KMS-11 (cell line): ENCODE measurements around the gene DSCAM.

Experiments
- H2AFZ ChIP-seq: fragments of 200-600 bp; sonication (generic); 2 replicates; pipeline ENCODE4 v1.6.1; 2016; ENCODE audit warnings: antibody characterized with exemption, mixed run types, low read depth
- H3K27ac ChIP-seq: fragments of 200-600 bp; sonication (generic); 2 replicates; pipeline ENCODE4 v1.6.1; 2016; ENCODE audit warnings: mild to moderate bottlenecking, mixed run types
- H3K27me3 ChIP-seq: fragments of 200-600 bp; sonication (generic); 2 replicates; pipeline ENCODE4 v1.6.1; 2017; ENCODE audit warnings: mild to moderate bottlenecking, low read depth, mixed run types, moderate library complexity; ENCODE audit not compliant: insufficient read depth
- H3K36me3 ChIP-seq: fragments of 200-600 bp; sonication (generic); 2 replicates; pipeline ENCODE4 v1.6.1; 2017; ENCODE audit warnings: mild to moderate bottlenecking, mixed run types; ENCODE audit not compliant: insufficient read depth
- H3K4me1 ChIP-seq: fragments of 200-600 bp; sonication (generic); 2 replicates; pipeline ENCODE4 v1.6.1; 2016; ENCODE audit warnings: mild to moderate bottlenecking, low read depth, mixed run types; ENCODE audit not compliant: poor library complexity, severe bottlenecking
- H3K4me2 ChIP-seq: fragments of 200-600 bp; sonication (generic); 2 replicates; pipeline ENCODE4 v1.7.0; 2016; ENCODE audit warnings: mild to moderate bottlenecking, mixed run types
- H3K4me3 ChIP-seq: fragments of 200-600 bp; sonication (generic); IDR thresholded peaks from 2 replicates; pipeline ENCODE4 v1.6.1; 2017; ENCODE audit warnings: low read depth, low read length, mixed read lengths; ENCODE audit not compliant: insufficient read depth
- H3K79me2 ChIP-seq: fragments of 200-600 bp; sonication (generic); 2 replicates; pipeline ENCODE4 v1.6.1; 2016; ENCODE audit warnings: low read depth, mixed run types; ENCODE audit not compliant: insufficient read depth
- H3K9ac ChIP-seq: fragments of 200-600 bp; sonication (generic); 2 replicates; pipeline ENCODE4 v1.6.1; 2016; ENCODE audit warnings: mild to moderate bottlenecking, mixed run types
- H4K20me1 ChIP-seq: fragments of 200-600 bp; sonication (generic); 2 replicates; pipeline ENCODE4 v1.6.1; 2016; ENCODE audit warnings: mild to moderate bottlenecking, mixed run types; ENCODE audit not compliant: insufficient read depth
- TF ChIP-seq, protein P1 (sequence below): fragments of 200-600 bp; sonication (generic); conservative IDR thresholded peaks from 2 replicates; pipeline ENCODE4 v1.6.1; 2017; ENCODE audit warnings: low read depth, mild to moderate bottlenecking, antibody characterized with exemption, low read length, moderate library complexity, mixed read lengths

DSCAM gene

DNA sequence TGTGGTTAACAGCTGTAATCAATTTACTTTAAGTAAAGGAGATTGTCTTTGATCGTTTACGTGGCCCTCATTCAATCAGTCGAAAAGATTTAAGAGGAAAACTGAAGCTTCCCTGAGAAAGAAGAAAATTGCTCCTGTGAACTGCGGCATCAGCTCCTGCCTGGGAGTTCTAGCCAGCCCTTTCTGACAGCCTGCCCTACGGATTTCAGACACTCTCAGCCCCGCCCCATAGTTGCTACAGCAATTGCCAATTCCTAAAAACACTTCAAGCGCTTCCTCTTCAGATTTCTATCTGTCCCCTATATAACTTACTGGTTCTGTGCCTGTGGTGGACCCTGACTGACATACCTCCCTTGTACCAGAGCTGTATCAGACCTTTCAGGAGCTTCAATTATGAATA lies 277.6 kb downstream of the DSCAM start:
- TF ChIP-seq, protein P1, sequence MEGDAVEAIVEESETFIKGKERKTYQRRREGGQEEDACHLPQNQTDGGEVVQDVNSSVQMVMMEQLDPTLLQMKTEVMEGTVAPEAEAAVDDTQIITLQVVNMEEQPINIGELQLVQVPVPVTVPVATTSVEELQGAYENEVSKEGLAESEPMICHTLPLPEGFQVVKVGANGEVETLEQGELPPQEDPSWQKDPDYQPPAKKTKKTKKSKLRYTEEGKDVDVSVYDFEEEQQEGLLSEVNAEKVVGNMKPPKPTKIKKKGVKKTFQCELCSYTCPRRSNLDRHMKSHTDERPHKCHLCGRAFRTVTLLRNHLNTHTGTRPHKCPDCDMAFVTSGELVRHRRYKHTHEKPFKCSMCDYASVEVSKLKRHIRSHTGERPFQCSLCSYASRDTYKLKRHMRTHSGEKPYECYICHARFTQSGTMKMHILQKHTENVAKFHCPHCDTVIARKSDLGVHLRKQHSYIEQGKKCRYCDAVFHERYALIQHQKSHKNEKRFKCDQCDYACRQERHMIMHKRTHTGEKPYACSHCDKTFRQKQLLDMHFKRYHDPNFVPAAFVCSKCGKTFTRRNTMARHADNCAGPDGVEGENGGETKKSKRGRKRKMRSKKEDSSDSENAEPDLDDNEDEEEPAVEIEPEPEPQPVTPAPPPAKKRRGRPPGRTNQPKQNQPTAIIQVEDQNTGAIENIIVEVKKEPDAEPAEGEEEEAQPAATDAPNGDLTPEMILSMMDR, result no peak
- Histone ChIP-seq H3K4me2 (no peak overlapping the region), H3K9ac (no peak overlapping the region), H3K4me1 (no peaks in the 10 kb centered on the region), H3K27ac (no peak overlapping the region), H3K79me2 (no peaks in the 10 kb centered on the region), H3K27me3 (no peaks in the 10 kb centered on the region), H2AFZ (no peak overlapping the region), H4K20me1 (no peaks in the 10 kb centered on the region), H3K4me3 (no peak overlapping the region), H3K36me3 (no peaks in the 10 kb centered on the region)

DNA sequence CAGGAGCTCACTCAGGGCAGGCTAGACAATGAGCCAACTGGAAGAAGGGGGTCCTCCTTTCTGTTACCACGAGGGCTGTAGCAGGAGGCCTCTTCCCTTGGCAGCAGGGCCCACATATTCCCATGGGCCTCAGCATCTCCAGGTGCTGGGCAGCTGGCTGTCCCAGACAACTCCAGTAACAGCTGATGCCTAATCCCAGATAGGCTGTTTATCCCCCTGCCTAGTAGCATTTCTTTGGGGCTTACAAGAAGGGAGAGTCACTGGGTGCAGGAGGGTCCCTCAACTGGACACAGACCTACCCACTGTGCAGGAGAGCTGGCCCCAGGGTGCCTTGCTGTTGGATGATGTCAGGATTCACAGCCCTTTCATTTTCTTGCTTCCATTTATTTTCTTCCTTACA lies 278.2 kb downstream of the DSCAM start:
- TF ChIP-seq, protein P1, result no peak
- Histone ChIP-seq H3K36me3 (no peaks in the 10 kb centered on the region), H2AFZ (no peak overlapping the region), H3K27ac (no peak overlapping the region), H3K9ac (no peak overlapping the region), H3K27me3 (no peaks in the 10 kb centered on the region), H3K79me2 (no peaks in the 10 kb centered on the region), H4K20me1 (no peaks in the 10 kb centered on the region), H3K4me3 (no peak overlapping the region), H3K4me1 (no peaks in the 10 kb centered on the region), H3K4me2 (no peak overlapping the region)

DNA sequence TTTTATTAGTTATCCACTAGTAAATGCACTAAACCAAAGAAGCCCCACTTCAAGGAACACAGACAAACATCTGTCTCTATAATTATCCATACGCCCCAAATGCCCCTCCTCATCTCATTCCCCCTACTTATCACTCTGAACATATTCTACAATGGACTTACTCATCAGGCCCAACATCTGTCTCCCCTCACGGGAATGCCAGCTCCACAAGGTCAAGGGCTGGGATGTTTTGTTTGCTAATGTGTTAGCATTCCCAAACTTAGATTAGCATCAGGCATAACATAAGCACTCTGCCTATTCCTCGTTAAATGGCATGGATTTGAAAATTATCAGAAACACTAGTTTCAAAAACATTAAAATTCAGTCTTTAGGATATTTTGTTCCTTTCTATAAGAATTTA lies 279.5 kb downstream of the DSCAM start:
- TF ChIP-seq, protein P1, result no peak
- H4K20me1 ChIP-seq, result no peaks in the 10 kb centered on the region
- no peaks in the 10 kb centered on the region for H3K27me3 ChIP-seq
- H2AFZ ChIP-seq, result no peak overlapping the region
- no peak overlapping the region for H3K4me2 ChIP-seq
- no peak overlapping the region for H3K27ac ChIP-seq
- no peaks in the 10 kb centered on the region for H3K79me2 ChIP-seq
- no peaks in the 10 kb centered on the region for H3K4me1 ChIP-seq
- no peaks in the 10 kb centered on the region for H3K36me3 ChIP-seq
- no peak overlapping the region for H3K4me3 ChIP-seq
- no peak overlapping the region for H3K9ac ChIP-seq

DNA sequence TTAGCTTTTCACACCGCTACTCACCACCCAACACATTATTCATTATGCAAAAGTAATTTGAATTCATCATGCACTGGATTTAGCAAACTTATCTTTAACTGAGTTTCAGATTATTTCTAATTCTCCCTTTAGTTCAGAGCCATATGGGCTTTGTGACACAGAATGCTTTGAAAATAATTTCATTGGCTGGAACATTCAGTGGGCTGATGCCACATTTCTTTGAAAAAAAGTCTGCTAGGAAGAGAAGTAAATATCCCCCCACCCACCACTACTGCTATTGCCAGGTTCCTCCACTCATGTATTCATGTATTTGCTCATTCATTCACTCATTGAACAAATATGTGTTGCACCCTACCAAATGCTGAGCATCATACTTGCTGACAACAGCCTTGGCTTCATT lies 280.5 kb downstream of the DSCAM start:
- Histone ChIP-seq H3K4me3 (no peak overlapping the region), H4K20me1 (no peaks in the 10 kb centered on the region), H3K9ac (no peak overlapping the region), H3K79me2 (no peaks in the 10 kb centered on the region), H3K27ac (no peak overlapping the region), H3K4me2 (no peak overlapping the region), H3K36me3 (no peaks in the 10 kb centered on the region), H3K27me3 (no peaks in the 10 kb centered on the region), H3K4me1 (no peaks in the 10 kb centered on the region), H2AFZ (no peak overlapping the region)
- TF ChIP-seq, protein P1, result no peak

DNA sequence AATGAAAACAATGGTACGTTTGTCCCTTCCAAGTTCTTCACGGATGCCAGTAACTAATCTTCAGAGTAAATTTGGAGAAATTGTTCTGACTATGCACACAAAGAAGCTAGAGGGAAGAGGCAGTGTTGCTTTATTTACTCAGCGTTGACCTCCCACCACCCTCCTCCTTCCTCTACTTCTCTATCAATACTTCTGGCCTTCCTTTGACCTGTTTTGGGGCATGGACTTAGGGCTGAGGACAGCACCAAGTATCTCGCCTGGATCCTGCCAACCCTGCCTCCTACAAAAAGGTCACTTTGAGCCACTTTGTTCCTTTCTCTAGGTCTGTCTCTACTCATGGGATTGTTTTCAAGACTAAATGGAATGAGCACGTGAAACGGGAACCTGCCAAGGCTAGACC lies 282.6 kb downstream of the DSCAM start:
- no peak overlapping the region for H2AFZ ChIP-seq
- H3K9ac ChIP-seq, result no peak overlapping the region
- TF ChIP-seq, protein P1, result no peak
- H3K27me3 ChIP-seq, result no peaks in the 10 kb centered on the region
- H3K4me3 ChIP-seq, result no peak overlapping the region
- H3K79me2 ChIP-seq, result no peaks in the 10 kb centered on the region
- no peak overlapping the region for H3K4me2 ChIP-seq
- no peaks in the 10 kb centered on the region for H3K4me1 ChIP-seq
- H3K27ac ChIP-seq, result no peak overlapping the region
- no peaks in the 10 kb centered on the region for H4K20me1 ChIP-seq
- H3K36me3 ChIP-seq, result no peaks in the 10 kb centered on the region
